Iris pigment epithelial cell (primary cell): Measurements from ENCODE around the gene ZNF782.
A peak's percentile ranks its signal among the peaks of the same experiment; 100 is the strongest.
"Not testable (repeated sequence)": the region's sequence is repeated elsewhere in the genome, so short reads cannot be mapped to it uniquely, and the experiment has no call there.

Source experiments
- DNase-seq: peaks from one replicate; pipeline ENCODE4 v3.0.0-alpha.2; 2011; ENCODE audit warnings: low read depth

The ZNF782 gene

GRCh38 chr9:96854651-96855273 lies 448 bp upstream of the ZNF782 start:
- no peak for DNase-seq

- peak; percentile 23 for DNase-seq
Observed at GRCh38 chr9:96852676-96853075, 1.6 kb downstream of the ZNF782 start.

- DNase-seq: no peak
Observed at GRCh38 chr9:96844040-96844439, 10.3 kb downstream of the ZNF782 start.

GRCh38 chr9:96818533-96818932 lies 35.8 kb downstream of the ZNF782 start:
- peak; percentile 3 for DNase-seq

- no peak for DNase-seq
Observed at GRCh38 chr9:96817973-96818372, 36.3 kb downstream of the ZNF782 start.

- DNase-seq: no peak
Observed at GRCh38 chr9:96813607-96814006, 40.7 kb downstream of the ZNF782 start.

GRCh38 chr9:96798959-96799358 lies 55.4 kb downstream of the ZNF782 start:
- not testable (repeated sequence) for DNase-seq

GRCh38 chr9:96784021-96784420 lies 70.3 kb downstream of the ZNF782 start:
- DNase-seq: no peak

- DNase-seq: no peak
Observed at GRCh38 chr9:96782235-96782634, 72.1 kb downstream of the ZNF782 start.

GRCh38 chr9:96781552-96781951 lies 72.8 kb downstream of the ZNF782 start:
- no peak for DNase-seq

GRCh38 chr9:96779089-96779488 lies 75.2 kb downstream of the ZNF782 start:
- no peak for DNase-seq

GRCh38 chr9:96777426-96777864 lies 76.9 kb downstream of the ZNF782 start:
- DNase-seq: no peak

GRCh38 chr9:96771124-96771523 lies 83.2 kb downstream of the ZNF782 start:
- DNase-seq: no peak

- DNase-seq: no peak
Observed at GRCh38 chr9:96769989-96770388, 84.3 kb downstream of the ZNF782 start.
